NCI-H1436 treated with DMSO at 0.1 percent for 48 hours (cell line): Measurements from ENCODE around the gene NDUFA3.

ENCODE experiments used
- DNase-seq: peaks from one replicate; lab custom pipeline; 2025; lab: John Stamatoyannopoulos, UW

The NDUFA3 gene

GRCh38 chr19:54107876-54108490, 5.3 kb downstream of the NDUFA3 start:
- no peak for DNase-seq

GRCh38 chr19:54108496-54108895, 5.8 kb downstream of the NDUFA3 start:
- no peak for DNase-seq

GRCh38 chr19:54109651-54110050, 7.0 kb downstream of the NDUFA3 start:
- no peak for DNase-seq

GRCh38 chr19:54114340-54115108, 11.9 kb downstream of the NDUFA3 start:
- DNase-seq, result no peak

GRCh38 chr19:54115109-54116063, 12.7 kb downstream of the NDUFA3 start, which contains the start of the genes PRPF31 and TFPT:
TSS of gene PRPF31 (plus strand) at chr19:54115754. CDS start at chr19:54118279, 2,525 bp downstream.
TSS of gene TFPT (minus strand) at chr19:54115657. CDS start at chr19:54115269, 388 bp downstream.
- peak; percentile 93 for DNase-seq

GRCh38 chr19:54121259-54121658, 18.6 kb downstream of the NDUFA3 start:
- no peak for DNase-seq

- no peak for DNase-seq
These were observed 21.0 kb downstream of the NDUFA3 start for GRCh38 chr19:54123682-54124081.

- DNase-seq, result no peak
These were observed 21.7 kb downstream of the NDUFA3 start for GRCh38 chr19:54124393-54124792.

- DNase-seq, result no peak
These were observed 23.1 kb downstream of the NDUFA3 start for GRCh38 chr19:54125713-54126112.

- no peak for DNase-seq
These were observed 25.2 kb downstream of the NDUFA3 start for GRCh38 chr19:54127688-54128440.

- no peak for DNase-seq
These were observed 25.7 kb downstream of the NDUFA3 start for GRCh38 chr19:54128441-54128725.

GRCh38 chr19:54128796-54129616, 26.4 kb downstream of the NDUFA3 start:
- DNase-seq, result no peak

GRCh38 chr19:54129617-54129996, 27.0 kb downstream of the NDUFA3 start:
- DNase-seq, result no peak

- peak; percentile 78 for DNase-seq
These were observed 30.8 kb downstream of the NDUFA3 start for GRCh38 chr19:54133312-54133956.

GRCh38 chr19:54133957-54134590, 31.4 kb downstream of the NDUFA3 start:
- no peak for DNase-seq

- DNase-seq, result no peak
These were observed 33.6 kb downstream of the NDUFA3 start for GRCh38 chr19:54136086-54136863.

GRCh38 chr19:54136864-54137698, 34.4 kb downstream of the NDUFA3 start:
- peak; percentile 100 for DNase-seq
